GM13977 (cell line): ENCODE data around the gene MARCHF10.

Experiments
- DNase-seq: peaks from one replicate; pipeline ENCODE4 v3.0.0; 2012; ENCODE audit warnings: low spot score
- in situ Hi-C: fragments of 300-500 bp; cut with MboI; formaldehyde crosslinking; loops from one replicate; pipeline ENCODE4 v1.12.0; 2022; ENCODE audit warnings: low sequenced_read_pairs, low pct_unique_long_range_greater_than_20kb, mixed read lengths, inconsistent platforms; ENCODE audit not compliant: unreplicated experiment
- TF ChIP-seq, protein P1 (sequence below): IDR thresholded peaks from 2 replicates; pipeline ENCODE4 v1.5.1; 2012; ENCODE audit warnings: mild to moderate bottlenecking, control low read depth; ENCODE audit not compliant: insufficient read depth; ENCODE audit errors: extremely low read depth, missing control alignments

The MARCHF10 gene

DNA sequence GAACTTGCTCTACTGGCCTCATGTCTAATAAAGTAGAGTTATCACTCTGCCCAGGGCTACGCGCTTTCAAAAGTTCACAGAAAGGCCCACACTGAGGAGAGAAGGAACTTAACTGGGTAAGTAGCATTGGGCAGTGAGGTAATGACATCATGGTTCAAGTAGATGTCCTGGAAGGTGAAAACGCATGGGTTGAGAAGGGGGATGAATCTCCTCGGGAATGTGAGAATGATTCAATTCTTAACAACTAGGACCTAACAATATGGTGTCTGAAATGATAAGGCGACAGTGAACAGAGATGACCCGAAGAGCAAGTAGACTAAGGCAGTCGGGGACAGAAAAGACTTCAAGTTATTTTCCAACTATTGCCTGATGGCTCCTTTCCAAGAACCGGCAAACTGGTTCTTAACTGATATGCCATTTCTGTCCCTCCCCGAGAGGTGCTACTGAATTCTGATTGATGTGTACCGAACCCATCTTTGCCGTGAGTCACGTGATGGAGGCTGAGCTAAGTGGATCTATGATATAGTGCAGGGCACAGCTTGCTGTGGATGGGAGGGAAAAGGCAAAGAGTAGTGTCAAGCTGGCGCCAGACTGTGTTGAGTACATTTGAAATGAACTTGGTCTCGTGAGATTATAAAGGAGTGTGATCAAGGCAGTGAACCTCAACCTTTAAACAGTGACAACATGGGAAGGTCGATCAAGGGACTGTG lies 44.1 kb downstream of the MARCHF10 start:
- in situ Hi-C loops = no loop called here
- TF ChIP-seq, protein P1, sequence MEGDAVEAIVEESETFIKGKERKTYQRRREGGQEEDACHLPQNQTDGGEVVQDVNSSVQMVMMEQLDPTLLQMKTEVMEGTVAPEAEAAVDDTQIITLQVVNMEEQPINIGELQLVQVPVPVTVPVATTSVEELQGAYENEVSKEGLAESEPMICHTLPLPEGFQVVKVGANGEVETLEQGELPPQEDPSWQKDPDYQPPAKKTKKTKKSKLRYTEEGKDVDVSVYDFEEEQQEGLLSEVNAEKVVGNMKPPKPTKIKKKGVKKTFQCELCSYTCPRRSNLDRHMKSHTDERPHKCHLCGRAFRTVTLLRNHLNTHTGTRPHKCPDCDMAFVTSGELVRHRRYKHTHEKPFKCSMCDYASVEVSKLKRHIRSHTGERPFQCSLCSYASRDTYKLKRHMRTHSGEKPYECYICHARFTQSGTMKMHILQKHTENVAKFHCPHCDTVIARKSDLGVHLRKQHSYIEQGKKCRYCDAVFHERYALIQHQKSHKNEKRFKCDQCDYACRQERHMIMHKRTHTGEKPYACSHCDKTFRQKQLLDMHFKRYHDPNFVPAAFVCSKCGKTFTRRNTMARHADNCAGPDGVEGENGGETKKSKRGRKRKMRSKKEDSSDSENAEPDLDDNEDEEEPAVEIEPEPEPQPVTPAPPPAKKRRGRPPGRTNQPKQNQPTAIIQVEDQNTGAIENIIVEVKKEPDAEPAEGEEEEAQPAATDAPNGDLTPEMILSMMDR = no peak
- DNase-seq = no peak

GRCh38 chr17:62761884-62762283 lies 46.2 kb downstream of the MARCHF10 start:
- no peak for DNase-seq
- TF ChIP-seq, protein P1 = no peak
- in situ Hi-C loops = no loop called here

DNA sequence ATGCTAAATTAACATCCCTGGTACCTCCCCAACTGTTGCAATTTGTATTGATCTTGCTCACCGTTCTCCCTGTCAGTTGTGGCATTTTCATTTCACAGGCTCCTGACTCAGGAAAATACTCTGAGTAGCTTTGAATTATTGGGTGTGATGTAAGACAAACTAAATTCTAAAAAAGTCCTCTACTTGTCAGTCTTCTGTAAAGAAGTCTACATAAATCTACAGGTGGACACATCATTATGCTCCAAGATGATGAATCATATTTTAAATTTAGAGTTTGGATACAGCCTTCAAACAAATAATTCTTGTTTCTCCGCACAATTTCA lies 47.2 kb downstream of the MARCHF10 start:
- TF ChIP-seq, protein P1 = no peak
- in situ Hi-C loops = no loop called here

DNA sequence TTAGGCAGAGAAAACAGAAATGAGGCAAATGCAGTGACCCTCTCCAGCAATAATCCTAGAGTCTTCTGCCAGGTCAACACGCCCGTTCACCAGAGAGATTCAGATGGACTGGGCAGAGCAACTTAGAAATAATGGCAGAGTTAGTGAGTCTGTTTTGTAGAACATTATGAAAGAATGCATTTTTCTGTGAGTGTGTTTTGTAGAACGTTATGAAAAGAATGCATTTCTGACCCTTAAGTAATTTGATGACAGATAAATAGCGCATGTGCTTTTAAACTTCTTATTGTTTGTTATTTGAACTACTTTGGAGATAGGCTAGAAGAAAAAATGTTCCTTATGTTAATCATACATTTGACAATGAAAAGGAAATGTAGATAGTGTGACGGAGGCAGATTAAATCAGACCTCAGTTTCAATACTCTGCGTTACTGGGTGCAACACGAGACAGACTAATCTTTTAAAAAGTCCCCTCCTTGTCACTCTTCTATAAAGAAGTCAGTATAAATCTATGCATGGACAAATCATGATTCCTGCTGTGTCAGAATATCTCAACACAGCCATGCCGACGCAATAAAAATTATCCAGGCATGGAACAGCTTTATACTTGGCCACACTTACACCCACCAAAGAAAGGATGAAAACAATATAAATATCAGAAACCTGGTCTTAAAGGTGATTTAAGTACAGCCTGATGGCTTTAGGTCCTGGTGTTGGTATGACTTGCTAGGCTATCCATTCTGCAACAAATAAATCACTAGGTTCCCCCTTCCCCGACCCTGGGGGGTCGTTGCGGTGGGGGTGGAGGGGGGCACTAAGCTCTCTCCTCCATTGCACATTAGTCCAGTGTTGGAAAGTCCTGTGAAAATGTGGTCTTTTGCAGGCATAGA lies 47.8 kb downstream of the MARCHF10 start:
- DNase-seq = no peak
- in situ Hi-C loops = no loop called here
- TF ChIP-seq, protein P1 = no peak

More for the DNA sequence above, 47.2 kb downstream of the MARCHF10 start:
- no peak for DNase-seq

GRCh38 chr17:62757500-62757951 lies 50.6 kb downstream of the MARCHF10 start:
- TF ChIP-seq, protein P1 = no peak
- in situ Hi-C loops = no loop called here
- DNase-seq = no peak

DNA sequence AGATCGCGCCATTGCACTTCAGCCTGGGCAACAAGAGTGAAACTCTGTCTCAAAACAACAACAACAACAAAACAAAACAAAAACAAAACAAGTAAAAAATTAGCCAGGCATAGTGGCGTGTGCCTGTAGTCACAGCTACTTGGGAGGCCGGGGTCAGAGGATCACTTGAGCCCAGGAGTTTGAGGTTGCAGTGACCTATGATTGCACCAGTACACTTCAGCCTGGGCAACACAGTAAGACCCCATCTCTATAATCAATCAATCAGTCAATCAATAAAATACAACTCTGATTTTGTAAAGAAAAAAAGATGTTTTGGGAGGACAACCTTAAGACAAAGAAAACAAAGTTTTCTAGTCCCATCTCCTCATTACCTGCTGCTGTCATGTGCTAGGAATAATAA lies 51.9 kb downstream of the MARCHF10 start:
- DNase-seq = no peak
- TF ChIP-seq, protein P1 = no peak
- in situ Hi-C loops = no loop called here
